ENCODE results near the gene ASTL. TPM values are rescaled to one million over a fixed set of nuclear protein-coding genes. Genes with fewer than 3 reads are reported as not detected.

ASTL gene
- polyA plus RNA-seq, 3 donors = 0.71 TPM; not detected in 2

GRCh38 chr2:96109361-96109680 is 29.0 kb downstream of the ASTL start:
- H3K27me3 ChIP-seq (ENCODE audit: control insufficient read depth in 2 of 2, insufficient read depth in 2 of 2, low read length in 2 of 2) = no peaks in the 10 kb centered on the region
- peaks cover 11 to 18% of the 10 kb centered on the region in 2 donors for H3K9me3 ChIP-seq (replicated peaks in 1 of 2; ENCODE audit: control insufficient read depth in 1 of 2, insufficient read depth in 1 of 2, low read length in 2 of 2)
- WGBS (ENCODE audit: insufficient coverage) = 91% methylated on average over 3 of the region's 3 CpGs
- H3K79me2 ChIP-seq (ENCODE audit: insufficient read depth, low read length) = no peaks in the 10 kb centered on the region
- intact Hi-C loops (cut with micrococcal nuclease) = no loop called here
- Mint-ChIP-seq H3K36me3 (no peaks in the 10 kb centered on the region), H3K27me3 (ENCODE audit: low read depth in 3 of 3) (peaks cover 4 to 24% (median 10%) of the 10 kb centered on the region in 3 donors), H3K9me3 (peaks cover 13 to 27% (median 21%) of the 10 kb centered on the region in 7 donors), H3K4me1 (peaks cover 5% of the 10 kb centered on the region), H3K27ac (peak overlapping the region in 1 of 7 donors; percentile 70), H3K4me3 (no peak overlapping the region)
- DNase-seq = no peak
- H3K36me3 ChIP-seq (replicated peaks in 1 of 2; ENCODE audit: control insufficient read depth in 1 of 2, insufficient read depth in 2 of 2, low read length in 2 of 2) = no peaks in the 10 kb centered on the region
- H3K4me2 ChIP-seq (replicated peaks; ENCODE audit: extremely low read depth, low read length, poor library complexity, severe bottlenecking) = no peak overlapping the region
- peaks cover 3 to 5% of the 10 kb centered on the region in 2 donors for H3K4me1 ChIP-seq (ENCODE audit: control insufficient read depth in 1 of 2, insufficient read depth in 2 of 2, low read length in 2 of 2)
- no peaks in the 10 kb centered on the region for H4K20me1 ChIP-seq (ENCODE audit: insufficient read depth, low read length)
- no peak overlapping the region for H3K9ac ChIP-seq (ENCODE audit: insufficient read depth, low read length, poor library complexity, severe bottlenecking)
- no peak overlapping the region for H3K27ac ChIP-seq (ENCODE audit: low read depth in 1 of 2, low read length in 2 of 2)
- TF ChIP-seq CTCF (IDR thresholded peaks at IDR 0.05) = no peak
- no peak overlapping the region for H3K4me3 ChIP-seq (replicated peaks in 1 of 3; ENCODE audit: low read depth in 2 of 3, low read length in 3 of 3)
- H2AFZ ChIP-seq (ENCODE audit: insufficient read depth, low read depth, low read length, poor library complexity, severe bottlenecking) = no peak overlapping the region

GRCh38 chr2:96108541-96109360 is 29.6 kb downstream of the ASTL start:
- Histone ChIP-seq H3K9me3 (replicated peaks in 1 of 2; ENCODE audit: control insufficient read depth in 1 of 2, insufficient read depth in 1 of 2, low read length in 2 of 2) (peaks cover 11 to 18% of the 10 kb centered on the region in 2 donors), H4K20me1 (ENCODE audit: insufficient read depth, low read length) (no peaks in the 10 kb centered on the region), H3K9ac (ENCODE audit: insufficient read depth, low read length, poor library complexity, severe bottlenecking) (no peak overlapping the region), H3K27me3 (ENCODE audit: control insufficient read depth in 2 of 2, insufficient read depth in 2 of 2, low read length in 2 of 2) (no peaks in the 10 kb centered on the region), H3K4me2 (replicated peaks; ENCODE audit: extremely low read depth, low read length, poor library complexity, severe bottlenecking) (no peak overlapping the region), H2AFZ (ENCODE audit: insufficient read depth, low read depth, low read length, poor library complexity, severe bottlenecking) (no peak overlapping the region), H3K4me1 (ENCODE audit: control insufficient read depth in 1 of 2, insufficient read depth in 2 of 2, low read length in 2 of 2) (peaks cover 6 to 9% of the 10 kb centered on the region in 2 donors), H3K36me3 (replicated peaks in 1 of 2; ENCODE audit: control insufficient read depth in 1 of 2, insufficient read depth in 2 of 2, low read length in 2 of 2) (no peaks in the 10 kb centered on the region), H3K4me3 (replicated peaks in 1 of 3; ENCODE audit: low read depth in 2 of 3, low read length in 3 of 3) (no peak overlapping the region), H3K79me2 (ENCODE audit: insufficient read depth, low read length) (no peaks in the 10 kb centered on the region), H3K27ac (ENCODE audit: low read depth in 1 of 2, low read length in 2 of 2) (no peak overlapping the region)
- Mint-ChIP-seq H3K27ac (no peak overlapping the region), H3K4me1 (peaks cover 9% of the 10 kb centered on the region), H3K27me3 (ENCODE audit: low read depth in 3 of 3) (peaks cover 4 to 20% (median 10%) of the 10 kb centered on the region in 3 donors), H3K36me3 (no peaks in the 10 kb centered on the region), H3K9me3 (peaks cover 13 to 27% (median 21%) of the 10 kb centered on the region in 7 donors), H3K4me3 (no peak overlapping the region)
- 82% methylated on average over 13 of the region's 17 CpGs for WGBS (ENCODE audit: insufficient coverage)
- no peak for TF ChIP-seq CTCF (IDR thresholded peaks at IDR 0.05)
- no peak for DNase-seq
- intact Hi-C loops (cut with micrococcal nuclease) = no loop called here
